Suppressor macrophage (primary cell): ENCODE results near the gene FOXP1.
"Not testable (repeated sequence)": the region's sequence is repeated elsewhere in the genome, so short reads cannot be mapped to it uniquely, and the experiment has no call there.

Experiments used
- DNase-seq, 4 experiments: peaks; one replicate each; pipeline ENCODE4 v3.0.0-alpha.2; 2020 to 2022

FOXP1 gene

DNA sequence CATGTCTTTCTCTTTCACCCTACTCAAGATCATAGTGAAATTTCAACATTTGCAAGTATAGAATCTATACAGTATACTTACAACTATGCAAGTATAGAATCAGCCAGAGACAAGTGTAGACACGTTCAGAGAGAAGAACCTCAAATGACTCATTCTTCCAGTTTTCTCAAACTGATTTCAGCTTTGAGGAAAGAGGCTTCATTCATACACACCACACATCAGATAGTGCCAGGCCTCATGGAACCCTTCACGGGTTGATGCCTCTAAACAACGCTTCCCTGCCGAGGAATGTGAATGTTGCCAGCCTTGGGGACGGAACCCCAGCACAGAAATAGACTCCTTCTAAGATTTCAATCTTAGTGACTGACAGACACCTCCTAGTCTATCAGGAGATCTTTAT lies 135.7 kb downstream of the FOXP1 start:
- DNase-seq: peak in 2 of 4 experiments; percentile 49 to 51

DNA sequence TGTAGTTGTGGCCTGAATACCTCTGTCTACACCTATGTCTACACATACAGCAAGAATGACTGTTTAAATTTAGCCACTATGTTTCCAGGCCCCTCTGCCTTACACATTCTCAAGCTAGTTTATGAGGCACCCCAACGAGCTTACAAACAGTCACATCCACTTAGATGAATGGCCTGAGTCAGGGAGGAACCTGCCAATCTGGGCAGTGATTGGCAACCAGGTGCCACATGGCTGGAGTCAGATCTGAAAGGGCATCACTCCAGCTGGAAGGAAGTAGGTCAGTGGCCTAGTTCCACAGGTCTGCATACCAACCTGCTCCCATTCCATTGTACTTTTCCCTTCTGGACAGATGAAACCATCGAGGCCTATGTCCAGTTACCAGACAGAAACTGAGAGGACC lies 136.3 kb downstream of the FOXP1 start:
- no peak for DNase-seq

DNA sequence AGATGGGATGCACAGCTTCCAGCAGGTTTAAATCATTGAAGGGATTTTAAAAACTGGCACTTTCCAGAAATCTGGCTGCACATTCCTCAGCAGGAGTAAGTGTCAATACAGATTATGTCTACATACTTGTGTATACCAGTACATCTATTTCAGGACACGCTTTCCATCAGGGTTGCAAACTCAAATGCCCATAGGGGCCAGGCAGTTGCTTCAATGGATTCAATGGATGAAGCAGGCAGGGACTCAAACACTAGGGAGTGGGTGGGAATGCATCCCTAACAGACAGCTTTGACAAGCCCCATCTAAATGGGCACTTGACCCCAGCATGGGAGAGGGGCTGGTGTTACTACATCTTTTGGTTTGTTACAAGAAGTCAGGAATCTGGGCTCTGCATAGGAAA lies 136.8 kb downstream of the FOXP1 start:
- DNase-seq: no peak

- no peak for DNase-seq
These were observed 137.3 kb downstream of the FOXP1 start for GRCh38 chr3:71446260-71446659.

DNA sequence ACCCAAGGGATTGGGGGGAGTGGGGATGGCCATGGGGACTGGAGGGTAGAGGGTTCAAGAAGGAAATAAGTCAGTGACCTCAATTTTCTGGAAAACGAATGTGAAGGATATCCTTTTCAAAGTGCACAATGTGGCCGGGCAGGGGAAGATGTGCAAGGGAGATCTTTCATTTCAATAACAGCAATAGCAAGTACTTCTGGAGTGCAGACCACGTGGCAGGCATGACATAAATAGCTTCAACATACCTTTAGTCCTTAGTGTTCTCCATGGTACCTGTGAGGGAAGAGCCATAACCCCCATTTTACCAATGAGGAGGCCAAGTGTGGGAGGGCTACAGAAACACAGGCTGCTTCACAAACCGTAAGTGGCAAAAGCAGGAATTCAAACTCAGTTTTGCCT lies 138.7 kb downstream of the FOXP1 start:
- DNase-seq: no peak

- peak; percentile 85 to 94 (median 89) for DNase-seq
These were observed 139.3 kb downstream of the FOXP1 start for GRCh38 chr3:71444028-71444860.

- no peak for DNase-seq
These were observed 140.2 kb downstream of the FOXP1 start for GRCh38 chr3:71443332-71443731.

DNA sequence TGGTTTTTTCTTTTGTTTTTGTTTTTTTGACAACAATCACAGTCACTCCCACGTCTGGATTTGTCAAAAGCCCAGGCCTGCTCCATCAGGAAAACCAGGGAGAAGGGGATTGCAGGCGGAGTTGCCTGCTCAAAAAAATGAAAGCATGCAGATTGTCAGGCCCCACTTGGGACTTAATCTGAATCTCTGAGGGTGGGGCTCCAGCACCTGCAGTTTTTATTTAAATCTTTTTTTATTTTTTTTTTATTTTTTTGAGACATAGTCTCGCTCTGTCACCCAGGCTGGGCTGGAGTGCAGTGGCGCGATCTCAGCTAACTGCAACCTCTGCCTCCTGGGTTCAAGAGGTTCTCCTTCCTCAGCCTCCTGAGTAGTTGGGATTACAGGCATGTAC lies 140.9 kb downstream of the FOXP1 start:
- no peak for DNase-seq

- DNase-seq: no peak
These were observed 141.4 kb downstream of the FOXP1 start for GRCh38 chr3:71441925-71442651.

GRCh38 chr3:71441217-71441924 lies 142.2 kb downstream of the FOXP1 start:
- DNase-seq: peak in 3 of 4 experiments; percentile 26

GRCh38 chr3:71438904-71439303 lies 144.6 kb downstream of the FOXP1 start:
- no peak for DNase-seq

- no peak for DNase-seq
These were observed 145.3 kb downstream of the FOXP1 start for GRCh38 chr3:71438071-71438685.

- DNase-seq: no peak
These were observed 147.2 kb downstream of the FOXP1 start for GRCh38 chr3:71436337-71436736.

DNA sequence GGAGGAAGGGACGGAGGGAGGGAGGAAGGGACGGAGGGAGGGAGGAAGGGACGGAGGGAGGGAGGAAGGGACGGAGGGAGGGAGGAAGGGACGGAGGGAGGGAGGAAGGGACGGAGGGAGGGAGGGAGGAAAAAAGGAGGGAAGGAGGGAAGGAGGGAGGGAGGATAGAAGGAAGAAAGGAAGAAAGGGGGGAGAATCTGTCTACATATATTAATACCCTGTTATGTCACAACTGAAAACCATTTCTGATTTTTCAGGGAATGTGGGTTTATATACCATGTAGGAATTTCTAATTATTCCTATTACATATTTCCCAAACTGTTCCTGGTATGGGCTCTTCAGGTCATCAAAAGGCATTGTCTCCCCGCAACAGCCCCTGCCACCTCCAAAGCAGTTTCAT lies 147.7 kb downstream of the FOXP1 start:
- not testable (repeated sequence) for DNase-seq

- DNase-seq: no peak
These were observed 149.9 kb downstream of the FOXP1 start for GRCh38 chr3:71433631-71434030.

DNA sequence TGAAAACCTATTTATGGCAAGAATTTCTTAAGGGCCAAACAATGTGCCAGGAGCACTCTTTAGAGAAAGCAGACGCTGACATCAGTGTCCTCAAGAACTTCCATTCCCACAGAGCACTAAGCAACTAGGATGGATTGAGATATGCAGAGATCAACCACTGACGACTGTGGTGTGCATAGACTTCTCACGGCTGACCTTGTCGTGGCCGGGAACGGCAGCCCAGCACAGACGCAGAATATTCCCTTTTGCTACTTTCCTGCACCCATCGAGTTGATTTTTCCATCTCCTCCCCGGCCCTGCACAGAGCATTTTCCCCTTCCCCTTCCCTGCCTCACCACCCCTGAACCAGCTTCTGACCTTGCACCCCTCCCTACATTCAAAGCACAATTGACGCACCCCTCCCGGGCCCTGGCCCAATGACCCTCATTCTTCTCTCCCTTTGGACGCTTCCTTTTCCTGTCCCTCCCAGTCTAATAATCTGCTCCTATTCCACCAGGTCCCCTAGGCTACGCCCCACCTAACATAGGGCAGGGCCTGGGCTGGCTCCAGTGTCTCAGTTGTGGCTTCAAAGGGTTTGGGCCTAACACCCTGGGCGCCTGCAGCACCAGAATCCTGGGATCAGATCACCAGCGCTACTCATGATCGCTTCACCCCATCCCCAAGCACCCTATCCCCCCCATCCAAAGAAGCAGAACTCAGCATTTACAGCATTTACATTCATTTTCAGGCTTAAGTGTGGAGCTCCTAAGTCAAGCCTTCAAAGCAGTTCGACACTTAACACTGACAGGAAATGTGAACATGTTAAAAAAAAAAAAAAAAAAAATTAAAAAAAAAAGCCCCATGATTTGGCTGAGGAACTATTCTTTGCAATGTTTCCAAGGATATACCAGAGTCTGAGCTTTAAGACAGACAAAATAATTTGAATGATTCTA lies 151.2 kb downstream of the FOXP1 start:
- DNase-seq: no peak

DNA sequence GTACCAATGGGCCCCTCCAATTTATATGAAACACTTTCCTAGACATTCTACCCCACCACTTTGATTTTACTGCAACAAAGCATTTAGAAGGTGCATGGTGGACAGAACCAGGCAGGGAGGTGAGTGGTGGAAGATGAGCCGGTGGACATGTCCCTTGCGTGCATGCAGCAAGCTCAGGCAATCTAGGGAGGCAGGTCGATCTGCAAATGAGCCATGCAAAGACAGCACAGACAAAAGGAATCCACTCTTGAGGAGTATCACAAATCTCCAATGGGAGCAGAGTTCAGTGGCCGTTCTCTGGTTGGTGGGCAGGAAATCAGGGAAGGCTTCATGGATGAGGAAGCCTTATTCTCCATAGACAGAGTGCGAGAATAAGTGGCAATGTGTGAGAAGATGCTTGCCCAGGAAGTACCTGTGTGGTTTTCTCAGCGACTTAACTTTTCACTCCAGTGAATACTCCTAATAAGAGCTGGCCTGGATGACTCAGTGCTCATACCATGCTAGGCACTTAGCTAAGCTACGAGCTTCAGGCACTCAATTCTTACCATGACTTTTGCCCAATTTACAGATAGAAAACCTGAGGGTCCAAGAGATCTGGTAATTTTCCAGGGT lies 152.5 kb downstream of the FOXP1 start:
- no peak for DNase-seq

DNA sequence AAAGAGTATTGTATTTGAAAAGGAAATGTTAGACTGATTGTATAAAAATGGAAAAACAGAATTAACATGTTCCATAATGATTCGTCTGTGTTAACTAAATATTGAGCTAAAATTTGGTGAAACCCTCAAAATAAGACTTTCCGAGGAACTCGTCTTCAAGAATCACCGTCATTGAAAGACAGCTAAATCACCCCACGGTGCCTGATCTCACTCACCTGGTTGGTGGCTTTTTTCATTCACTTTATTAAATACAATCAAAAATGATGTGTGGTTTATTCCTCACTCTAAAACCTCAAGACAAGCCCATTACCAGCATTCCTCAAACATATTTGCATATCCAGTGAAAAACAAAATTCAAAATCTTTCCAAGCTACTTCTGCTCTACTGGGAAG lies 153.9 kb downstream of the FOXP1 start:
- DNase-seq: no peak

DNA sequence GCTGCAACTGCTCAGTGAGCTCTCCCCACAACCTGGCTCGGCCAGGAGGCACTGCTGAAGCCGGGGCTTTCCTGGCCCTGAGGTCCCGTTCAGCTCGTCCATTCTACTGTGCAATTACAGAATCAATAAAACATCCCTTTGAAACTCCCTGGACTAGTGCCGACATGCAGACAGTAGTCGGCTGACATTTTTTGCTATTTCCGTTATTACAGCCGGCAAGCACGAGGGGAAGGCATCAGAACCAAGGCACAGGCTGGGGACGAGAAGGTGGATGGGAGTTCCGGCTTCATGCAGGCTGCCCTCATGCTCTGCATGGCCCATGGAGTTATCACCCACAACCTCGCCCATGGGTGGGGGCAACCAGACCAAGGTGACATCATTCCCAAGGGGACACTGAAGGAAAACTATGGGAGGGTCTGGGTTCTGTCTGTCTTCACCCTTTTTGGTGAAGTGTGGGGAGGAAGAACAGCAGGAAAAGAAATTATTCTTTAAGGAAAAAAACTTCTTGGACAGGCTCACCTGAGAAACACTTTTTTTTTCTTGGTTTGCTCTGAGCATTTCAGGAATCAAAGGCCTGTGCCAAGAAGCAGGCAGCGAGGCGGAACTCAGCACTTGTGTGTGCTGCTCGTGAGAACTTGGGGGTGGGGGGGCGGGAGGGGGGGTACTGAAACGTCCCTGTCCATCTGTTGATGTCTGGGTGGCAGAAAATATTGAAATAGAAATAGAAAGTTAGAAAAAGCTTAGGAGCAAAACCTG lies 154.5 kb downstream of the FOXP1 start:
- peak; percentile 14 to 53 (median 48) for DNase-seq

DNA sequence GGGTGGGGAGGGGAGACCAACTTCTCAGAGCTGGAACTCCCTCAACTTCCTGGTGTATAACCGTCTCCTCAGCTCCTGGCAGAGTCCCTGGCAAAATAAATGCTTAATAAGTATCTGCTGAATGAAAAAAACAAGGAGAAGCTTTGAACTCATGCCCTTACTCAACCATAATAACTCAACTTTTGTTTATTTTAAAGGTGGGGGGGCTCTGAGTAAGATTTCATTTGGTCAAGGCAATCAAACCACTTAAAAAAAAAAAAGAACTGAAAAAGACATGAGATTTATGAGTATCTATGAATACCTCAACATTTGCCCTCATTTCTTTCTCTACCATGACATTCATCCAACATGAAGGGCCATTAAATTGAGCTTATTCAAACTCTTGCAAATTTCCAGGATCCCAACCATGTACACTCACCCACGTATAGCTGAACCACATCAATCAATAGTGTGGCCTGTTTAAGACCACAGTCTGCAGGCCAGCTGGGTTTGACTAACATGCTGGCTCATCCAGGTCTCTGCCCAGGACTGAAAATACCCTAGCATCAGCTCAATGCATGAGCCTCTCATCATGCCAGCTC lies 157.9 kb downstream of the FOXP1 start:
- DNase-seq: no peak
